SK-N-SH (cell line): Measurements from ENCODE around the gene HK2. TPM values are rescaled to one million over a fixed set of nuclear protein-coding genes. Genes with fewer than 3 reads are reported as not detected.

Experiments
- CTCF ChIA-PET: fragments of 300-600, 350-600 bp; formaldehyde crosslinking; extraction: SDS; loops from one replicate; lab custom pipeline; 2021; lab: Yijun Ruan, JAX
- POLR2A ChIA-PET: fragments of 350-600 bp; sonication (Branson Sonifier 250); formaldehyde crosslinking; extraction: SDS; loops from one replicate; lab custom pipeline; 2020; ENCODE audit warnings: antibody characterized with exemption, inconsistent platforms; lab: Yijun Ruan, JAX
- DNase-seq: peaks from one replicate; pipeline ENCODE4 v3.0.0; 2012
- H2AFZ ChIP-seq: fragments of 200-600 bp; sonication (generic); 2 replicates; pipeline ENCODE4 v1.8.1; 2016; ENCODE audit warnings: antibody characterized with exemption, mild to moderate bottlenecking, low read depth
- H3F3A ChIP-seq: fragments of 200-600 bp; sonication (generic); replicated peaks from 2 replicates; pipeline ENCODE3; 2016; ENCODE audit warnings: antibody characterized with exemption, mild to moderate bottlenecking; ENCODE audit not compliant: insufficient read depth
- H3K27ac ChIP-seq, 2 experiments: fragments of 200-500 bp in 1 of 2; fragments of 200-600 bp in 1 of 2; sonication (Bioruptor generic) in 1 of 2; sonication (generic), shearing (Covaris generic) in 1 of 2; 2 replicates each; pipeline versions ENCODE4 v1.5.1 to v1.6.1; 2014 to 2016; ENCODE audit warnings: low read depth in 2 of 2, inconsistent platforms in 1 of 2, low read length in 1 of 2, mild to moderate bottlenecking in 1 of 2, mixed read lengths in 1 of 2
- H3K27me3 ChIP-seq: fragments of 200-600 bp; sonication (generic), shearing (Covaris generic); 2 replicates; pipeline ENCODE4 v1.6.1; 2016; ENCODE audit warnings: mixed run types; ENCODE audit not compliant: insufficient read depth
- H3K36me3 ChIP-seq, 2 experiments: fragments of 200-500 bp in 1 of 2; fragments of 200-600 bp in 1 of 2; sonication (Bioruptor generic) in 1 of 2; sonication (generic) in 1 of 2; replicated peaks in 1 of 2; 2 replicates each; pipeline versions ENCODE3 to v1.5.1; 2014 to 2016; ENCODE audit warnings: low read length in 1 of 2, mild to moderate bottlenecking in 1 of 2; ENCODE audit not compliant: insufficient read depth in 2 of 2, control insufficient read depth in 1 of 2
- H3K4me1 ChIP-seq, 2 experiments: fragments of 200-500 bp in 1 of 2; fragments of 200-600 bp in 1 of 2; sonication (Bioruptor generic) in 1 of 2; sonication (generic), shearing (Covaris generic) in 1 of 2; 2 replicates each; pipeline versions ENCODE4 v1.5.1 to v1.6.1; 2014 to 2016; ENCODE audit warnings: low read depth in 1 of 2, low read length in 1 of 2, mixed run types in 1 of 2; ENCODE audit not compliant: insufficient read depth in 2 of 2, control insufficient read depth in 1 of 2
- H3K4me2 ChIP-seq: fragments of 200-600 bp; sonication (generic), shearing (Covaris generic); 2 replicates; pipeline ENCODE4 v1.6.1; 2017; ENCODE audit warnings: mixed run types
- H3K4me3 ChIP-seq, 2 experiments: fragments of 200-500 bp in 1 of 2; fragments of 200-600 bp in 1 of 2; sonication (Bioruptor generic) in 1 of 2; sonication (generic), shearing (Covaris generic) in 1 of 2; 2 replicates each; pipeline versions ENCODE4 v1.5.1 to v1.8.1; 2014 to 2016; ENCODE audit warnings: low read depth in 2 of 2, inconsistent platforms in 1 of 2, low read length in 1 of 2, mild to moderate bottlenecking in 1 of 2, mixed read lengths in 1 of 2, moderate library complexity in 1 of 2
- H3K79me2 ChIP-seq: fragments of 200-600 bp; sonication (generic); 2 replicates; pipeline ENCODE4 v1.8.1; 2017; ENCODE audit warnings: mild to moderate bottlenecking; ENCODE audit not compliant: insufficient read depth
- H3K9ac ChIP-seq: fragments of 200-600 bp; sonication (generic); 2 replicates; pipeline ENCODE4 v1.6.1; 2017; ENCODE audit warnings: mixed run types
- H3K9me2 ChIP-seq: fragments of 200-600 bp; sonication (generic); 2 replicates; pipeline ENCODE4 v1.6.1; 2017; ENCODE audit warnings: mixed run types
- H3K9me3 ChIP-seq: fragments of 200-600 bp; sonication (generic); 2 replicates; pipeline ENCODE4 v1.6.1; 2017; ENCODE audit warnings: mixed run types, mild to moderate bottlenecking, moderate library complexity
- H4K20me1 ChIP-seq: fragments of 200-600 bp; sonication (generic); 2 replicates; pipeline ENCODE4 v1.6.1; 2017; ENCODE audit warnings: mild to moderate bottlenecking, mixed run types; ENCODE audit not compliant: insufficient read depth
- EP300 ChIP-seq, 2 experiments: IDR thresholded peaks; 2 replicates each; pipeline versions ENCODE4 v1.4.0 to v1.6.1; 2012; ENCODE audit warnings: borderline replicate concordance in 1 of 2, low read depth in 1 of 2, low read length in 1 of 2
- FOSL2 ChIP-seq: IDR thresholded peaks from 2 replicates; pipeline ENCODE4 v1.4.0; 2012; ENCODE audit warnings: low read depth, mild to moderate bottlenecking, moderate library complexity, borderline replicate concordance
- GABPA ChIP-seq: IDR thresholded peaks from 2 replicates; pipeline ENCODE4 v1.4.0; 2012; ENCODE audit warnings: low read depth, mild to moderate bottlenecking
- GATA2 ChIP-seq: sonication (generic); formaldehyde crosslinking; IDR thresholded peaks from 2 replicates; pipeline ENCODE4 v1.5.0; 2020; ENCODE audit warnings: mild to moderate bottlenecking, missing genetic modification reagents
- JUND ChIP-seq: IDR thresholded peaks from 2 replicates; pipeline ENCODE4 v1.4.0; 2012
- NFIC ChIP-seq: IDR thresholded peaks from 2 replicates; pipeline ENCODE4 v1.4.0; 2012; ENCODE audit warnings: borderline replicate concordance
- RFX5 ChIP-seq: IDR thresholded peaks from 2 replicates; pipeline ENCODE4 v1.6.1; 2012; ENCODE audit warnings: mild to moderate bottlenecking, improper control_type of control experiment, low read length
- RXRA ChIP-seq: IDR thresholded peaks from 2 replicates; pipeline ENCODE4 v1.4.0; 2012; ENCODE audit warnings: low read depth, mild to moderate bottlenecking, borderline replicate concordance
- SIN3A ChIP-seq: IDR thresholded peaks from 2 replicates; pipeline ENCODE4 v1.6.1; 2012; ENCODE audit warnings: low read depth, mild to moderate bottlenecking, low read length, moderate library complexity, borderline replicate concordance
- TCF12 ChIP-seq: IDR thresholded peaks from 2 replicates; pipeline ENCODE4 v1.4.0; 2012
- TEAD4 ChIP-seq: IDR thresholded peaks from 2 replicates; pipeline ENCODE4 v1.4.0; 2012; ENCODE audit warnings: mild to moderate bottlenecking, borderline replicate concordance; ENCODE audit not compliant: insufficient read depth
- YY1 ChIP-seq: IDR thresholded peaks from 2 replicates; pipeline ENCODE4 v1.4.0; 2012; ENCODE audit warnings: low read depth, mild to moderate bottlenecking
- WGBS: methylation state at CpG from one replicate; pipeline ENCODE4 v1.1.6; 2017; ENCODE audit warnings: low lambda C conversion rate; 5-methylcytosine and 5-hydroxymethylcytosine counted together
- polyA plus RNA-seq, 3 experiments: library from polyadenylated mRNA; depleted of rRNA; stranded (reverse); fragments of >200 nt; gene quantifications; 2 replicates each; pipeline ENCODE4 v1.2.3, GENCODE V29; 2012
- TF ChIP-seq, protein P1 (sequence below): IDR thresholded peaks from 2 replicates; pipeline ENCODE4; 2012
- TF ChIP-seq, protein P2 (sequence below): fragments of 150-350 bp; IDR thresholded peaks from 2 replicates; pipeline ENCODE4 v1.6.1; 2017; ENCODE audit warnings: antibody characterized with exemption, low read length, low read depth, borderline replicate concordance
- TF ChIP-seq, protein P3 (sequence below): fragments of 150-350 bp; IDR thresholded peaks from 2 replicates; pipeline ENCODE4 v1.6.1; 2016; ENCODE audit warnings: mild to moderate bottlenecking, low read depth, low read length
- TF ChIP-seq, protein P4 (sequence below): IDR thresholded peaks from 2 replicates; pipeline ENCODE4 v1.4.0; 2012; ENCODE audit warnings: low read depth, borderline replicate concordance
- TF ChIP-seq, protein P5 (sequence below): fragments of 200-600 bp; sonication (generic); IDR thresholded peaks from 2 replicates; pipeline ENCODE4 v1.6.1; 2017; ENCODE audit warnings: antibody characterized with exemption, mild to moderate bottlenecking, moderate library complexity

Gene HK2
- polyA plus RNA-seq, 1 of the 3 experiments (the other 2 are of a cell fraction), result 13.5 TPM

DNA sequence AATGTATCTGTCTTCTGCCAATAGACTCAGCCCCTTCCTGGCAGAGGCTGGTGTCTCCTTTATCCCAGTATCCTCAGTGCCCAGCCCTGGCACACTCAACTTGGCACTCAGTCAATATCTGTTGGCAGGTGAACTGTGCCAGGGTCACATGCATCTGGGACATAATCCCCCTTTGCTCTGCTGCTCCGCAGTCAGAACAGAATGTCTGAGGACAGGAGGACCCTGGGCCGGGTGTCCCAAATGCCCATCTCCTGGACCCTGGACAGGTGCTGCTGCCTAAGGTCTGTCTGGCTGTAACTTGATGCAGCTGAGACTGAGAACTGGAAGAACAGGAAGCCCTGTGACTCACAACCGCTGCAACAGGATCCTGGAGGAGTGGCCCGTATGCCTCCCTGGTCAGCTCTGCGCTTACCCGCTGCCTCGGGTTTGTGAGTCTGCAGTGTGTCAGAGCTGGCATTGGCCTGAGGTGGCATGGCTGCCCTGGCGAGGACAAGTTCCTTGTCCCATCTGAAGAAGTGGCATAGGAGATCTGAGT is 11.4 kb downstream of the HK2 start (continued):
- TF ChIP-seq FOSL2 (peak; percentile 85), JUND (peak; percentile 72), RFX5 (no peak)

DNA sequence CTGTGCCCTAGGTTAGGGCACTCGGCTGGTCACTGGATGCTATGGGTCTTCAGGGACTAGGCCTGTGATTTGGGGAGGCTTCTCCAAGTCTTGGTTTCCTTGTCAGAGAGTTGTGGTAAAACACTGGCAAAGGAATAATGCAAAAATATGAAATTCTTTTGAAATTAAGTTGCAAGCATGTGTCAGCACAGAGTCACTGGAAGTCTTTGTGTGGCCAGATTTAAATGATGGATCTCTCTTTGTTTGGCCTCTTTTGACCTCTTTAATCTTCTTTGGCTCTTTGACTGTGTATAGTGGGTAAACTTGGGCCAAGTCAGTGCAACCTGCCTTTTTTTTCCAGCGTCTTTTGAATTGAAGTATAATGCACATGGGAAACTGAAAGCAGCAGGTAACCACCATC is 12.1 kb downstream of the HK2 start:
- H3K9me2 ChIP-seq, result no peaks in the 10 kb centered on the region
- 50% methylated on average over 2 of the region's 2 CpGs for WGBS
- no peaks in the 10 kb centered on the region for H4K20me1 ChIP-seq
- DNase-seq, result no peak
- H3K9me3 ChIP-seq, result no peaks in the 10 kb centered on the region
- H3K79me2 ChIP-seq, result peaks cover 30% of the 10 kb centered on the region; the same call in 1 of the 2 replicates
- peaks cover 54 to 67% of the 10 kb centered on the region in 2 experiments for H3K4me1 ChIP-seq
- no peaks in the 10 kb centered on the region for H3K27me3 ChIP-seq
- H3K4me2 ChIP-seq, result peak overlapping the region; percentile 65
- H2AFZ ChIP-seq, result no peak overlapping the region
- no peaks in the 10 kb centered on the region for H3K36me3 ChIP-seq
- ChIA-PET POLR2A (no interaction called here), CTCF (interaction anchor here (0.9 to 1.8 kb wide), 2 partner anchors 9 to 68 kb away, joined by 4 to 7 read pairs; no protein-coding TSS in a partner anchor)
- H3K27ac ChIP-seq, result peak overlapping the region; percentile 87 to 94
- H3F3A ChIP-seq, result peaks cover 33% of the 10 kb centered on the region
- TF ChIP-seq EP300 (IDR thresholded peaks at IDR 0.05; ENCODE audit: borderline replicate concordance in 1 of 2, low read depth in 1 of 2, low read length in 1 of 2), result peak in 1 of 2 experiments; percentile 43; a peak in 1 of 4 replicates
- peak; percentile 76; the same call in 1 of the 2 replicates for TF ChIP-seq RXRA
- TF ChIP-seq, protein P1, sequence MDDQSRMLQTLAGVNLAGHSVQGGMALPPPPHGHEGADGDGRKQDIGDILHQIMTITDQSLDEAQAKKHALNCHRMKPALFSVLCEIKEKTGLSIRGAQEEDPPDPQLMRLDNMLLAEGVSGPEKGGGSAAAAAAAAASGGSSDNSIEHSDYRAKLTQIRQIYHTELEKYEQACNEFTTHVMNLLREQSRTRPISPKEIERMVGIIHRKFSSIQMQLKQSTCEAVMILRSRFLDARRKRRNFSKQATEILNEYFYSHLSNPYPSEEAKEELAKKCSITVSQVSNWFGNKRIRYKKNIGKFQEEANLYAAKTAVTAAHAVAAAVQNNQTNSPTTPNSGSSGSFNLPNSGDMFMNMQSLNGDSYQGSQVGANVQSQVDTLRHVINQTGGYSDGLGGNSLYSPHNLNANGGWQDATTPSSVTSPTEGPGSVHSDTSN, result peak; percentile 87
- peak; percentile 62 for TF ChIP-seq TCF12
- peak; percentile 50; the same call in 1 of the 2 replicates for TF ChIP-seq FOSL2
- TF ChIP-seq TEAD4, result peak; percentile 24; the same call in 1 of the 2 replicates
- TF ChIP-seq NFIC, result peak; percentile 64
- TF ChIP-seq, protein P2, sequence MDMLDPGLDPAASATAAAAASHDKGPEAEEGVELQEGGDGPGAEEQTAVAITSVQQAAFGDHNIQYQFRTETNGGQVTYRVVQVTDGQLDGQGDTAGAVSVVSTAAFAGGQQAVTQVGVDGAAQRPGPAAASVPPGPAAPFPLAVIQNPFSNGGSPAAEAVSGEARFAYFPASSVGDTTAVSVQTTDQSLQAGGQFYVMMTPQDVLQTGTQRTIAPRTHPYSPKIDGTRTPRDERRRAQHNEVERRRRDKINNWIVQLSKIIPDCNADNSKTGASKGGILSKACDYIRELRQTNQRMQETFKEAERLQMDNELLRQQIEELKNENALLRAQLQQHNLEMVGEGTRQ, result no peak
- no peak for TF ChIP-seq YY1
- TF ChIP-seq JUND, result peak; percentile 64
- no peak; the same call in 1 of the 2 replicates for TF ChIP-seq SIN3A
- H3K4me3 ChIP-seq, result peak overlapping the region in 1 of 2 experiments; percentile 28; a peak in 2 of 4 replicates
- peak overlapping the region; percentile 59 for H3K9ac ChIP-seq

DNA sequence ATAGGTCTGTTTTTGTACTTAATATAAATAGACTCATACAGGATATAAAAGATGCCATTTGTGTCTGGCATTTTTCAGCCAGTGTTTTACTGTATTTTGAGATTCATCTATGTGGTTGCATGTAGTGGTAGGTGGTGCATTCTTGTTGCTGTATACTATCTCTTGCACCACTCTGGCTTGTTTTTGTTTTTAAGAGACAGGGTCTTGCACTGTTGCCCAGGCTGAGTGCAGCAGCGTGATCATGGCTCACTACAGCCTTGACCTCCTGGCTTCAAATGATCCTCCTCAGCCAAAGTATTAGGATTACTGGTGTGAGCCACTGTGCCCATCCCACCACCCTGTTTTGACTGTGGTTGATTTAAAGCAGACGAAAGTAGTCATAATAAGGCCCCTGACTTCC is 12.6 kb downstream of the HK2 start:
- Histone ChIP-seq H3K9me3 (no peaks in the 10 kb centered on the region), H4K20me1 (no peaks in the 10 kb centered on the region), H3F3A (peaks cover 33% of the 10 kb centered on the region), H3K4me2 (peak overlapping the region; percentile 65), H3K27ac (peak overlapping the region; percentile 87 to 94), H3K9ac (no peak overlapping the region), H3K9me2 (no peaks in the 10 kb centered on the region), H3K4me1 (peaks cover 55 to 68% of the 10 kb centered on the region in 2 experiments), H3K27me3 (no peaks in the 10 kb centered on the region), H3K36me3 (no peaks in the 10 kb centered on the region), H2AFZ (no peak overlapping the region), H3K79me2 (peaks cover 25% of the 10 kb centered on the region; the same call in 1 of the 2 replicates), H3K4me3 (no peak overlapping the region)
- 94% methylated on average over 2 of the region's 2 CpGs for WGBS
- POLR2A ChIA-PET, result no interaction called here
- CTCF ChIA-PET, result interaction anchor here (2.1 kb wide), 1 partner anchor 10 kb away, joined by 10 read pairs; no protein-coding TSS in a partner anchor
- no peak for DNase-seq
- TF ChIP-seq, protein P3, sequence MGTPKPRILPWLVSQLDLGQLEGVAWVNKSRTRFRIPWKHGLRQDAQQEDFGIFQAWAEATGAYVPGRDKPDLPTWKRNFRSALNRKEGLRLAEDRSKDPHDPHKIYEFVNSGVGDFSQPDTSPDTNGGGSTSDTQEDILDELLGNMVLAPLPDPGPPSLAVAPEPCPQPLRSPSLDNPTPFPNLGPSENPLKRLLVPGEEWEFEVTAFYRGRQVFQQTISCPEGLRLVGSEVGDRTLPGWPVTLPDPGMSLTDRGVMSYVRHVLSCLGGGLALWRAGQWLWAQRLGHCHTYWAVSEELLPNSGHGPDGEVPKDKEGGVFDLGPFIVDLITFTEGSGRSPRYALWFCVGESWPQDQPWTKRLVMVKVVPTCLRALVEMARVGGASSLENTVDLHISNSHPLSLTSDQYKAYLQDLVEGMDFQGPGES, result no peak
- TF ChIP-seq GATA2, result no peak
- no peak for TF ChIP-seq TCF12
- no peak for TF ChIP-seq TEAD4
- TF ChIP-seq, protein P4, sequence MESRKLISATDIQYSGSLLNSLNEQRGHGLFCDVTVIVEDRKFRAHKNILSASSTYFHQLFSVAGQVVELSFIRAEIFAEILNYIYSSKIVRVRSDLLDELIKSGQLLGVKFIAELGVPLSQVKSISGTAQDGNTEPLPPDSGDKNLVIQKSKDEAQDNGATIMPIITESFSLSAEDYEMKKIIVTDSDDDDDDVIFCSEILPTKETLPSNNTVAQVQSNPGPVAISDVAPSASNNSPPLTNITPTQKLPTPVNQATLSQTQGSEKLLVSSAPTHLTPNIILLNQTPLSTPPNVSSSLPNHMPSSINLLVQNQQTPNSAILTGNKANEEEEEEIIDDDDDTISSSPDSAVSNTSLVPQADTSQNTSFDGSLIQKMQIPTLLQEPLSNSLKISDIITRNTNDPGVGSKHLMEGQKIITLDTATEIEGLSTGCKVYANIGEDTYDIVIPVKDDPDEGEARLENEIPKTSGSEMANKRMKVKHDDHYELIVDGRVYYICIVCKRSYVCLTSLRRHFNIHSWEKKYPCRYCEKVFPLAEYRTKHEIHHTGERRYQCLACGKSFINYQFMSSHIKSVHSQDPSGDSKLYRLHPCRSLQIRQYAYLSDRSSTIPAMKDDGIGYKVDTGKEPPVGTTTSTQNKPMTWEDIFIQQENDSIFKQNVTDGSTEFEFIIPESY, result no peak
- TF ChIP-seq, protein P5, sequence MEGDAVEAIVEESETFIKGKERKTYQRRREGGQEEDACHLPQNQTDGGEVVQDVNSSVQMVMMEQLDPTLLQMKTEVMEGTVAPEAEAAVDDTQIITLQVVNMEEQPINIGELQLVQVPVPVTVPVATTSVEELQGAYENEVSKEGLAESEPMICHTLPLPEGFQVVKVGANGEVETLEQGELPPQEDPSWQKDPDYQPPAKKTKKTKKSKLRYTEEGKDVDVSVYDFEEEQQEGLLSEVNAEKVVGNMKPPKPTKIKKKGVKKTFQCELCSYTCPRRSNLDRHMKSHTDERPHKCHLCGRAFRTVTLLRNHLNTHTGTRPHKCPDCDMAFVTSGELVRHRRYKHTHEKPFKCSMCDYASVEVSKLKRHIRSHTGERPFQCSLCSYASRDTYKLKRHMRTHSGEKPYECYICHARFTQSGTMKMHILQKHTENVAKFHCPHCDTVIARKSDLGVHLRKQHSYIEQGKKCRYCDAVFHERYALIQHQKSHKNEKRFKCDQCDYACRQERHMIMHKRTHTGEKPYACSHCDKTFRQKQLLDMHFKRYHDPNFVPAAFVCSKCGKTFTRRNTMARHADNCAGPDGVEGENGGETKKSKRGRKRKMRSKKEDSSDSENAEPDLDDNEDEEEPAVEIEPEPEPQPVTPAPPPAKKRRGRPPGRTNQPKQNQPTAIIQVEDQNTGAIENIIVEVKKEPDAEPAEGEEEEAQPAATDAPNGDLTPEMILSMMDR, result no peak
- TF ChIP-seq GABPA, result no peak
